ENCODE results near the gene CPTP. TPM values are rescaled to one million over a fixed set of nuclear protein-coding genes. Genes with fewer than 3 reads are reported as not detected.

Gene CPTP
- total RNA-seq, 1 donor from 2014 or later = 17.5 TPM

DNA sequence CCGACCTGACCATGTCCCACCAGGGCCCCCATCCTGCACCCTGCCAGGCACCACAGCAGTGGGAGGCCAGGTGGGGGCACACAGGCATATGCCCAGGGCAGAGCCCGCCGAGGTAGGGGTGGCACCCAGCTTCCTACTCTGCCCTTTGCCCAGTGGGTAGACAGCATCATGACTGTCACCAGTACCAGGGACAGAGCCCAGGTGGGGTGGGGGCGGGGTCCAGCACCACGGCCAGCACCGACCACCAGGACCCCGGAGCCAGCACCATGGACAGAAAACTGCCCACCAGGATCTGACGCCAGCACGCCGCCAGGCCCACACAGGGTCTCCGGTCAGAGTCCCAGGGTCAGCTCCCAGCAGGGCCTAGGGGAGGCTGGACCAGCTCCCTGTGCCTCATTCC is 10.2 kb downstream of the CPTP start:
- H3K36me3 Mint-ChIP-seq (ENCODE audit: insufficient read depth) = peaks cover 2% of the 10 kb centered on the region
- TF ChIP-seq, protein P1, sequence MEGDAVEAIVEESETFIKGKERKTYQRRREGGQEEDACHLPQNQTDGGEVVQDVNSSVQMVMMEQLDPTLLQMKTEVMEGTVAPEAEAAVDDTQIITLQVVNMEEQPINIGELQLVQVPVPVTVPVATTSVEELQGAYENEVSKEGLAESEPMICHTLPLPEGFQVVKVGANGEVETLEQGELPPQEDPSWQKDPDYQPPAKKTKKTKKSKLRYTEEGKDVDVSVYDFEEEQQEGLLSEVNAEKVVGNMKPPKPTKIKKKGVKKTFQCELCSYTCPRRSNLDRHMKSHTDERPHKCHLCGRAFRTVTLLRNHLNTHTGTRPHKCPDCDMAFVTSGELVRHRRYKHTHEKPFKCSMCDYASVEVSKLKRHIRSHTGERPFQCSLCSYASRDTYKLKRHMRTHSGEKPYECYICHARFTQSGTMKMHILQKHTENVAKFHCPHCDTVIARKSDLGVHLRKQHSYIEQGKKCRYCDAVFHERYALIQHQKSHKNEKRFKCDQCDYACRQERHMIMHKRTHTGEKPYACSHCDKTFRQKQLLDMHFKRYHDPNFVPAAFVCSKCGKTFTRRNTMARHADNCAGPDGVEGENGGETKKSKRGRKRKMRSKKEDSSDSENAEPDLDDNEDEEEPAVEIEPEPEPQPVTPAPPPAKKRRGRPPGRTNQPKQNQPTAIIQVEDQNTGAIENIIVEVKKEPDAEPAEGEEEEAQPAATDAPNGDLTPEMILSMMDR (IDR thresholded peaks at IDR 0.05; ENCODE audit: unreplicated experiment) = no peak
- H3K9me3 Mint-ChIP-seq (ENCODE audit: low read depth) = no peaks in the 10 kb centered on the region
- peak; percentile 41 for DNase-seq (ENCODE audit: low spot score, unreplicated experiment)
- H3K4me1 Mint-ChIP-seq (ENCODE audit: low read depth) = no peaks in the 10 kb centered on the region
- no peak overlapping the region for H3K27ac Mint-ChIP-seq
- no peaks in the 10 kb centered on the region for H3K27me3 Mint-ChIP-seq
- no peak overlapping the region for H3K4me3 Mint-ChIP-seq (ENCODE audit: low read depth)

- Mint-ChIP-seq H3K27me3 (no peaks in the 10 kb centered on the region), H3K27ac (peak overlapping the region; percentile 37), H3K4me1 (ENCODE audit: low read depth) (no peaks in the 10 kb centered on the region), H3K9me3 (ENCODE audit: low read depth) (no peaks in the 10 kb centered on the region), H3K4me3 (ENCODE audit: low read depth) (no peak overlapping the region), H3K36me3 (ENCODE audit: insufficient read depth) (peaks cover 2% of the 10 kb centered on the region)
- TF ChIP-seq, protein P1 (IDR thresholded peaks at IDR 0.05; ENCODE audit: unreplicated experiment) = no peak
- DNase-seq (ENCODE audit: low spot score, unreplicated experiment) = no peak
Measured at GRCh38 chr1:1335283-1335682, 10.7 kb downstream of the CPTP start.

GRCh38 chr1:1335792-1336248 is 11.2 kb downstream of the CPTP start:
- Mint-ChIP-seq H3K9me3 (ENCODE audit: low read depth) (no peaks in the 10 kb centered on the region), H3K4me1 (ENCODE audit: low read depth) (no peaks in the 10 kb centered on the region), H3K27ac (no peak overlapping the region), H3K4me3 (ENCODE audit: low read depth) (no peak overlapping the region), H3K27me3 (no peaks in the 10 kb centered on the region), H3K36me3 (ENCODE audit: insufficient read depth) (peaks cover 5% of the 10 kb centered on the region)
- DNase-seq (ENCODE audit: low spot score, unreplicated experiment) = no peak
- TF ChIP-seq, protein P1 (IDR thresholded peaks at IDR 0.05; ENCODE audit: unreplicated experiment) = no peak

DNA sequence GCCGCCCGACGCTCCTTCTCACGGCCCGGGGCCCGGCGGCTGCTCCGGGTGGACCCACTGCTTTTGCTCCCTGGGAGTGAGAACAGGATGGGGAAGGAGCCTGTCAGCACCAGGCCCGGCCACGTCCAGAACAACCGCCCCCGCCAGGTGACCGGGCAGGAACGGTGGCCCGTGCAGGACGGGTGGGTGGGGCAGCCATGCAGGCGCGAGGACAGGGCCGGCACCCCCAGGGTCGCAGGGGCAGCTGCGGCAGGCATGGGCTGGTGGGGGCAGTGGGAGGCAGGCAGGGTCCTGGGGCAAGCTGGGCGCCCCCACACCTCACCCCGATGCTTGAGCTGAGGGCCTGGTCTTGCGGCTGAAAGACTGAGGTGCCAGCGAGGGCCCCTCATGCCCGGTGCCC is 11.8 kb downstream of the CPTP start:
- H3K9me3 Mint-ChIP-seq (ENCODE audit: low read depth) = no peaks in the 10 kb centered on the region

GRCh38 chr1:1336931-1337792 is 12.6 kb downstream of the CPTP start:
- no peaks in the 10 kb centered on the region for H3K9me3 Mint-ChIP-seq (ENCODE audit: low read depth)
- no peak for DNase-seq (ENCODE audit: low spot score, unreplicated experiment)
- no peak overlapping the region for H3K4me3 Mint-ChIP-seq (ENCODE audit: low read depth)
- TF ChIP-seq, protein P1 (IDR thresholded peaks at IDR 0.05; ENCODE audit: unreplicated experiment) = no peak
- H3K27ac Mint-ChIP-seq = no peak overlapping the region
- no peaks in the 10 kb centered on the region for H3K4me1 Mint-ChIP-seq (ENCODE audit: low read depth)
- H3K36me3 Mint-ChIP-seq (ENCODE audit: insufficient read depth) = peaks cover 9% of the 10 kb centered on the region
- no peaks in the 10 kb centered on the region for H3K27me3 Mint-ChIP-seq

More for the DNA sequence above, 11.8 kb downstream of the CPTP start:
- TF ChIP-seq, protein P1 (IDR thresholded peaks at IDR 0.05; ENCODE audit: unreplicated experiment) = no peak
- H3K27me3 Mint-ChIP-seq = no peaks in the 10 kb centered on the region
- H3K27ac Mint-ChIP-seq = no peak overlapping the region
- no peak for DNase-seq (ENCODE audit: low spot score, unreplicated experiment)
- H3K36me3 Mint-ChIP-seq (ENCODE audit: insufficient read depth) = peaks cover 9% of the 10 kb centered on the region
- no peaks in the 10 kb centered on the region for H3K4me1 Mint-ChIP-seq (ENCODE audit: low read depth)
- no peak overlapping the region for H3K4me3 Mint-ChIP-seq (ENCODE audit: low read depth)

Data from progenitor cell of endocrine pancreas (in vitro differentiated cells).